SU-DHL-6 (cell line): ENCODE results near the gene PLP2.
"Not testable (repeated sequence)": the region's sequence is repeated elsewhere in the genome, so short reads cannot be mapped to it uniquely, and the experiment has no call there.

Source experiments
- CTCF ChIP-seq: fragments of 200-600 bp; sonication (generic); IDR thresholded peaks from one replicate; pipeline ENCODE4 v1.5.1; 2017; ENCODE audit warnings: antibody characterized with exemption, mild to moderate bottlenecking, low read length, moderate library complexity; ENCODE audit not compliant: insufficient read depth, poor library complexity, severe bottlenecking
- EZH2phosphoT487 ChIP-seq: fragments of 200-600 bp; sonication (generic), shearing (Covaris generic); conservative IDR thresholded peaks from 2 replicates; pipeline ENCODE4 v1.6.1; 2018; ENCODE audit warnings: mild to moderate bottlenecking, antibody characterized with exemption, low read length, moderate library complexity, mixed read lengths

DNA sequence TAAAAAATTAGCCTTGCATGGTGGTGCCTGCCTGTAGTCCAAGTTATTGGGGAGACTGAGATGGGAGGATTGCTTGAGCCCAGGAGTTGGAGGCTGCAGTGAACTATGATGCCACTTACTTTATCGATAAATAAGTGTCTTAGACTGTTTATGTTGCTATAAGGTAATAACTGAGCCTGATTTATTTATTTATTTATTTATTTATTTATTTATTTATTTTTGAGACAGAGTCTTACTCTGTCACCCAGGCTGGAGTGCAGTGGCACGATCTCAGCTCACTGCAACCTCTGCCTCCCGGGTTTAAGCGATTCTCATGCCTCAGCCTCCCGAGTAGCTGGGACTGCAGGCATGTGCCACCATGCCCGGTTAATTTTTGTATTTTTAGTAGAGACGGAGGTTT, 39.4 kb upstream of the PLP2 start:
- TF ChIP-seq CTCF, EZH2phosphoT487: not testable (repeated sequence)
